GM21526 (cell line): ENCODE measurements around the gene DPEP2NB.
"Not testable (repeated sequence)": the region's sequence is repeated elsewhere in the genome, so short reads cannot be mapped to it uniquely, and the experiment has no call there.

ENCODE experiments used
- ATAC-seq: cut with Tn5 transposase; IDR thresholded peaks from one replicate; pipeline ENCODE4 v1.9.1; 2021; ENCODE audit warnings: moderate library complexity; ENCODE audit not compliant: unreplicated experiment, low FRiP score

Gene DPEP2NB

GRCh38 chr16:67987460-67988160 is 28.1 kb downstream of the DPEP2NB start:
- ATAC-seq = no peak

- ATAC-seq = no peak
Measured at GRCh38 chr16:67986949-67987348, 28.8 kb downstream of the DPEP2NB start.

- ATAC-seq = no peak
Measured at GRCh38 chr16:67982011-67982696, 33.6 kb downstream of the DPEP2NB start.

GRCh38 chr16:67979955-67980678 is 35.6 kb downstream of the DPEP2NB start, which contains the start of gene DPEP3:
DPEP3 (minus strand) TSS chr16:67980499; CDS start chr16:67980380, 119 bp downstream.
- no peak for ATAC-seq

DNA sequence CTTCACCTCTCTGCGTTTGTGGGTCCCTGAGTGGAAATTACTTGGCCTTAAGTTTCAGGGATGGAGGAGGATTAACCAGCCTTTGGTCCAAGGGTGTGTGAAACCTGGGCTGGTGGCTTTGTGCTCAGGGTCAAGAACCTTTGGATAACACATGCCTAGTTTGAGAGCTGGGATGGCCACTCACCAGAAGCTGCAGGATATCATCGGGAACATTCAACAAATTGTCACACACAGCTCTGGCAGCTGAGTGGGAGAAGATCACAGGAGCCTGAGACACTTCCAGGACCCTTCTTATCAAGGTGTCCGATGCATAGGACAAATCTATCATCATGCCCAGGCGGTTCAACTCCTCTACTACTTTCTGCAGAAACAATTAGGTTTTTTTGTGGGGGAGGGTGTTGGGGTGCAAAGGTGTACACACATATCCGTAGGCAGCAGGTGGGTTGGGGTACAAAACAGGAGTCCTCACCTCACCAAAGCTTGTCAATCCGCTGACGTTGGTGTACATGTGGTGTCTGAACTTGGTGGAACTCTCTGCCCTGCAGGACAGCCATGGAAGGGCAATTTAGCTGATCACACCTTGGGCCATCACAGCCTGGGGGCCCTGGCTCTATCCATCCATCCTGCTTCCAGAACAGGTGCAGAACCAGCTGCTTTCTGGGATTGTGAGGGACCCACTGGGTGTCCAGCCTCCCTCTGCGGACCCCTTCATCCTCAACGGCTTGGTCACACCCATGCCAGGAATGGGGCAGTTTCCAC is 38.1 kb downstream of the DPEP2NB start:
- no peak for ATAC-seq

DNA sequence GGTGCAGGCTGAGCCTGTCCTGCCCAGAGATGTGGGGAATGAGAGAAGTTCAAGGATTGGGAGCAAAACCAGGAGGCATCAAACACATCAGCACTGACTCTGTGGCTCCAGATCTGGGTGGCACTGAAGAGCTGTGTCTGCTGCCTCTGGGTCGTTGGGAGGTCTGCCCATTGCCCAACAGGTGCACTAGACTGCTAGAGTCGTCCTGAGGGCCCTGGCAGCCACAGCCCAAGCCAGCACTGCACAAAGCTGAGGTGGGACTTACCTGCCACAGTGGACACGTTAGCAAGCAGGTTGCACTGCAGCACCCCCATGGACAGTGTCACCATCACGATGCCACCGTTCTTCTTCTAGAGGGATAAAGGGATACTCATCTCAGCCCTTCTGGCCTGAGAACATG is 38.7 kb downstream of the DPEP2NB start:
- ATAC-seq = no peak

- no peak for ATAC-seq
Measured at GRCh38 chr16:67976205-67976604, 39.5 kb downstream of the DPEP2NB start.

DNA sequence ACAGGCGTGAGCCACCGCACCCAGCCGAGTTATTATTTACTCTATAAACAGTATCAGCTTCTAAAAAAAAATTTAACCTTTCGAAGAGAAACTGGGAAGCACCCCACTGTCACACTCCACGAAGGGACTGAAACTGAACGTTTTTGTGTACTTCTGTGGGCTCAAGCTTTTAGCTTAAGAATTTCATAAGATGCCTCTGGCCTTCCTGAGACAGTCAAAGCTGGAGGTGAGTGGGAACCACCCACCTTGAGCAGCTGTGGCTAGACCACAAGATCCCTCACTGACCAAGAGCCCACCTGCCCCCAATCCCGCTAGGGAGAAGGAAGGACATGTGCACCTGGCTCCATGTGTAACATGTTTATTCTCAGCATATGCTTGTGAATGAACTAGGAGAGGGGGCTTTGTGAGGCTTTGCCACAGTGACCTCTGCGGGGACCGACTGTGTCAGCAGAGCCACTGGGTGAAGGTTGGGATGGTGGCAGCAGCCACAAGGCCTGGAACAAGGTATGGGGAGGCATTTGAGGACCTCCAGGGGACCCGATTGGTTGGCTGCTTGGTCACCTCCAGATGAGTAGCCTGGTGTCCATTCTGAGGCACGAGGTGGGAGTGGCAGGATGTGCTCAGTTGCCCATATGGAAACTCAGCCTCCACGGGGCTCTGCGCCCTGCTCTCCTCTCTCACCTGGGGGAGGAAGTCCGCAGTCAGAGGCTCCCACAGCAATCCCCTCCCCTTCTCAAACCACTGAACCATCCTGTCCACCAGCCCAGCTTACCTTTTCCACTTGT is 40.2 kb downstream of the DPEP2NB start:
- no peak for ATAC-seq

DNA sequence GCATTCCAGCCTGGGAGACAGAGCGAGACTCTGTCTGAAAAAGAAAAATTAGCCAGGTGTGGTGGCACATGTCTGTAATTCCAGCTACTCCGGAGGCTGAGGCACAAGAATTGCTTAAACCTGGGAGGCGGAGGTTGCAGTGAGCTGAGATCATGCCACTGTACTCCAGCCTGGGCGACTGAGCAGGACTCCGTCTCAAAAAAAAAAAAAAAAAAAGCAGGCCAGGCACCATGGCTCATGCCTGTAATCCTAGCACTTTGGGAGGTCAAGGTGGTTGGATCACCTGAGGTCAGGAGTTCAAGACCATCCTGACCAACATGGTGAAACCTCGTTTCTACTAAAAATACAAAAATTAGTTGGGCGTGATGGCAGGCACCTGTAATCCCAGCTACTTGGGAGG is 43.4 kb downstream of the DPEP2NB start:
- not testable (repeated sequence) for ATAC-seq

DNA sequence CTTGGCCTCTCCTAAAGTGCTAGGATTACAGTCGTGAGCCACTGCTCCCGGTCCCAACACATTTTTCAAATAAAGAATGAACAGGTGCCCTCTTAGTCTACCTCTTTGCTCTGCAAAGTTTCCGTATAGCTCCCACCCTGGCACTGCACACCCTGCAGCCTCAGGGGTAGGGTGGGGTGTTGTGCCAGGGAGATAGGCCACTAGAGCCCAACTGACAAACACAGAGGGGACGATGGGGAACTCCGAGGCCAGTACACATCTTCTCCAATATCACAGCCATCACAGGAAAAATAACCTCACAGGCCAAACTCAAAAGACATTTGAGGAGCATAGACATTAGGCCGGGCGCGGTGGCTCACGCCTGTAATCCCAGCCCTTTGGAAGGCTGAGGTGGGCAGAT is 44.6 kb downstream of the DPEP2NB start:
- ATAC-seq = no peak

DNA sequence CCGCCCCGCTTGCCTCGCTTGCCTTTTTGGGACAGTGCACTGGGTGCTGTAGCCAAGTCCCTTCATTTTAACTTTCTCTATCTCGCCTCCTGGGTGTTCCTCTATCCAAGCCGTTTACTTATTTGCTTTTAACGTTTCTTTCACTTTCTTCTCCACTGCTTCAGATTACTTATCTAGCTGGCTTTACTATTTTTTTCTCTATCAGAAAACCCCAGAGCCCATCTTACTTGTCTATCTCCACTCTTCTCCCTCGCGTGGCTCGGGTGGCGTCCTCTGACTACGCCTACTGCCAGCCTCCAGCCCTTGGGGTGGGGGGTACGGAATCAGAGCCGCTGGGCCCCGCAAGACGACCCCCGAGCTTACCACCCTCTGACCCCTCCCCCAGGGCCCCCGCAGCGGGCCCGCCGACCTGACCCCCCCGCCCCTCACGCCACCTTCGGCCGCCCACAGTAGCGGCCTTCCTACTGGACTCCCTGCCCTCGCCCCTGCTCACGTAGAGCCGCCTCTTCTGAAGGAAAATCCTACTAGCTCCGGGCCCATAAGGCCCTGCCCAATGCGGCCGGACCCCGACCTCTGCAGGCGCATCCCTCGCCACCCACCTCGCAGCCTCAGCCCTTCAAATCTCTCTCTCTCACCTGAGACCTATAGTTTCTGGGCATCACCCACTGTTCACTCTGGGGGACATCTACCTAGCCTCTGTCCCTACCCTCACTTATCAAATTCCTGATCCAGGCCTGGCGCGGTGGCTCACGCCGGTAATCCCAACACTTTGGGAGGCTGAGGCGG is 46.3 kb downstream of the DPEP2NB start:
- ATAC-seq = no peak

- peak; percentile 67 for ATAC-seq
Measured at GRCh38 chr16:67968400-67969253, 47.1 kb downstream of the DPEP2NB start, which contains the start of gene SLC12A4. SLC12A4 (minus strand) TSS chr16:67968637; CDS start chr16:67968553, 84 bp downstream.

DNA sequence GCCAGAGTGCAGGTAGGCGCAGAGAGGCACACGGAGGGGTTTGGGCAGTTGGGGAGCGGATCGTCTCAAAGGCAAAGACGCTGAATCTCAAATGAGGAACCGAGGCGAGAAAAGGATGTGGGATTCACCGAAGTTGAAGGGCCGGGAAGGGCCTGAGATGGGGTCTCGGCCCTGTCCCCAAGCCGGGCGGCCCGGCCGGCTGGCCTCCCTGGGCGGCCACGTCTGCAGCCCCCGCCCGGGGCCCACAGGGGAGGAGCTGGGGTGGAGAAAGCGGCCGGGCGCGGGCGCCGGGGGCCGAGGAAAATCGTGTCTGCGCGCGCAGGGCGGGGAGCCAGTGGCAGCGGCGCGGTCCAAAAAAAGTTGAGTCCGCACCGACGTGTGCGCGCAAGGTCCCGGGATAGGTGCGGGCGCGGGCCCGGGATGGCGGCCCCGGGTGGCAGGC is 47.7 kb downstream of the DPEP2NB start:
- peak; percentile 16 for ATAC-seq

DNA sequence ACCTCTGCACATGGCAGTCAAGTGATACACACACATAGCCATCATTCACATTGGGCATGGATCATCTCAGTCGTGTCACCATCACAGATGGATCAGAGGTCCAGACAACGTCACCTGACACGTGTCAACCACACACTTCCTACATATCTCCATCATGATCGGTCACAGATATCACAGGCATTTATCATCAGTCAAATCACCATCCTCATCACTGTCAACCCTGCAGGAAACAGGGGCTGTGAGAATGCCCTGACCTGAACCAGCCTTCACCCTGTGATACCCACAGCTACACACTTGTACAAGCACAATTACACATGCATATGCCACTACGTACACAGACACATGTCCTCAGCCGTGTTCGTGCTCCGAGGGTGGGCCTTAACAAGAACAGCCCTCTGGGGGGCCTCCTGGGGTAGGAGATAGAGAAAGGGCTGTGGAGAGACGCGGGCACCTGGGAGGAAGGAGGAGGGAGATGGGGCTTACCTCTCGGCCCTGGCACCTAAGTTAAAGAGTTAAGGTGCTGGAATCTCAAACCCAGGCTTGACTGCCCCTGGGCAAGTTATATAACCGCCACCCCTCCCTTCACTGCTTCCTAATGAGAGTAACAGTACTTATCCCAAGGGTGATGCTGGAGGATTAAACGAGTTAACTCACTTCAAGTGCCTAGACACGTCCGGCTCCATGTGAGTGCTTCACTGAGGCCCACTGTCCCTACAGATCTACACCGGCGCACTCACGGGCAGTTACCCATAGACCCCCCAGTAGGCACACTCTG is 48.3 kb downstream of the DPEP2NB start:
- no peak for ATAC-seq

GRCh38 chr16:67966549-67967182 is 49.0 kb downstream of the DPEP2NB start:
- ATAC-seq = no peak

- no peak for ATAC-seq
Measured at GRCh38 chr16:67965668-67966548, 49.8 kb downstream of the DPEP2NB start.
